Colonic mucosa (tissue), 4 donors: Measurements from ENCODE around the gene ST6GALNAC1. TPM values are rescaled to one million over a fixed set of nuclear protein-coding genes. Genes with fewer than 3 reads are reported as not detected.

Source experiments
- DNase-seq: peaks from one replicate; pipeline ENCODE4 v3.0.0-alpha.2; 2020
- H3K27ac ChIP-seq: fragments of 200-600 bp; one replicate; pipeline ENCODE4 v1.8.0; 2021
- H3K27me3 ChIP-seq: fragments of 200-600 bp; one replicate; pipeline ENCODE4 v1.8.0; 2021
- H3K36me3 ChIP-seq: fragments of 200-600 bp; one replicate; pipeline ENCODE4 v1.8.0; 2021
- H3K4me1 ChIP-seq: fragments of 200-600 bp; one replicate; pipeline ENCODE4 v1.8.0; 2021; ENCODE audit warnings: mild to moderate bottlenecking
- H3K4me3 ChIP-seq: fragments of 200-600 bp; one replicate; pipeline ENCODE4 v1.8.0; 2021
- H3K9ac ChIP-seq, 2 donors: one replicate each; pipeline ENCODE4 v1.7.0; 2013; ENCODE audit warnings: control low read depth in 2 of 2, low read depth in 2 of 2, low read length in 2 of 2
- H3K9me3 ChIP-seq: fragments of 200-600 bp; one replicate; pipeline ENCODE4 v1.8.0; 2021
- CTCF ChIP-seq: fragments of 200-600 bp; IDR thresholded peaks from one replicate; pipeline ENCODE4 v1.8.0; 2022; ENCODE audit warnings: antibody characterized with exemption, mild to moderate bottlenecking
- intact Hi-C: fragments of 100-400 bp; cut with DNase I; formaldehyde crosslinking; loops from one replicate; pipeline ENCODE4 v1.14.1; 2022
- total RNA-seq, 2 donors: library from RNA; stranded (reverse); fragmentation: NEBNext Ultra II Directional in 1 of 2; extraction: Animal tissue kit (Norgen Biotek cat#: 25700) in 1 of 2; gene quantifications; one replicate each; pipeline ENCODE4 v1.2.1, GENCODE V29; 2021
- donor health status: healthy.
- donor health status: DM: no; HTN: no; CAD: no.
- donor health status: DM: no; HTN: no; CAD: no.

The ST6GALNAC1 gene
- total RNA-seq: 100 to 1,000 TPM; 311 to 465 TPM

- TF ChIP-seq CTCF: no peak
- Histone ChIP-seq H3K4me1 (no peaks in the 10 kb centered on the region), H3K4me3 (peak within 1 kb of the TSS; percentile 43), H3K36me3 (no peaks in the 10 kb centered on the region), H3K9me3 (no peaks in the 10 kb centered on the region), H3K9ac (peak within 1 kb of the TSS; percentile 51 to 99), H3K27ac (peak within 1 kb of the TSS; percentile 85), H3K27me3 (no peaks in the 10 kb centered on the region)
- DNase-seq: peak; percentile 89
- intact Hi-C loops: no loop called here
Measured at GRCh38 chr17:76643553-76644148, at the start of gene ST6GALNAC1. Gene ST6GALNAC1, minus strand, starts transcription at chr17:76643757. Its CDS starts 119 bp downstream, at chr17:76643638.

GRCh38 chr17:76691379-76692191, 48.0 kb upstream of the ST6GALNAC1 start:
- H3K9ac ChIP-seq: no peak overlapping the region
- no peak overlapping the region for H3K27ac ChIP-seq
- DNase-seq: no peak

GRCh38 chr17:76690596-76691280, 47.2 kb upstream of the ST6GALNAC1 start:
- Histone ChIP-seq H3K27ac (no peak overlapping the region), H3K4me1 (no peaks in the 10 kb centered on the region)

More at GRCh38 chr17:76691379-76692191, 48.0 kb upstream of the ST6GALNAC1 start:
- Histone ChIP-seq H3K4me1 (no peaks in the 10 kb centered on the region), H3K9me3 (no peaks in the 10 kb centered on the region), H3K36me3 (no peaks in the 10 kb centered on the region), H3K4me3 (no peak overlapping the region), H3K27me3 (no peaks in the 10 kb centered on the region)
- intact Hi-C loops: no loop called here
- TF ChIP-seq CTCF: no peak

GRCh38 chr17:76689859-76690258, 46.3 kb upstream of the ST6GALNAC1 start:
- no peaks in the 10 kb centered on the region for H3K9me3 ChIP-seq
- DNase-seq: no peak
- intact Hi-C loops: loop anchor here (10.0 kb wide), 2 partner anchors 135 to 165 kb away; no protein-coding TSS in a partner anchor
- H3K27me3 ChIP-seq: no peaks in the 10 kb centered on the region
- H3K27ac ChIP-seq: no peak overlapping the region
- no peaks in the 10 kb centered on the region for H3K4me1 ChIP-seq
- H3K36me3 ChIP-seq: no peaks in the 10 kb centered on the region
- no peak overlapping the region for H3K4me3 ChIP-seq
- H3K9ac ChIP-seq: no peak overlapping the region
- no peak for TF ChIP-seq CTCF

More at GRCh38 chr17:76690596-76691280, 47.2 kb upstream of the ST6GALNAC1 start:
- no peak overlapping the region for H3K9ac ChIP-seq
- intact Hi-C loops: no loop called here
- no peak for TF ChIP-seq CTCF
- DNase-seq: no peak
- no peak overlapping the region for H3K4me3 ChIP-seq
- no peaks in the 10 kb centered on the region for H3K27me3 ChIP-seq
- no peaks in the 10 kb centered on the region for H3K9me3 ChIP-seq
- H3K36me3 ChIP-seq: no peaks in the 10 kb centered on the region

GRCh38 chr17:76688165-76688622, 44.6 kb upstream of the ST6GALNAC1 start:
- TF ChIP-seq CTCF: no peak
- Histone ChIP-seq H3K27ac (peak overlapping the region; percentile 50), H3K9ac (peak overlapping the region in 1 of 2 donors; percentile 24), H3K4me3 (no peak overlapping the region), H3K27me3 (no peaks in the 10 kb centered on the region), H3K36me3 (no peaks in the 10 kb centered on the region), H3K4me1 (no peaks in the 10 kb centered on the region), H3K9me3 (no peaks in the 10 kb centered on the region)
- intact Hi-C loops: loop anchor here (10.0 kb wide), 2 partner anchors 133 to 163 kb away; no protein-coding TSS in a partner anchor
- no peak for DNase-seq
